ENCODE results near the gene SARS2.
A peak's percentile ranks its signal among the peaks of the same experiment; 100 is the strongest.

SARS2 gene

GRCh38 chr19:38917921-38918491 is 12.6 kb downstream of the SARS2 start:
- peak; percentile 42 for DNase-seq (ENCODE audit: low read depth)

- no peak for DNase-seq (ENCODE audit: low read depth)
Observed at GRCh38 chr19:38917516-38917915, 13.0 kb downstream of the SARS2 start.

- DNase-seq (ENCODE audit: low read depth) = no peak
Observed at GRCh38 chr19:38915329-38916321, 14.9 kb downstream of the SARS2 start.

DNA sequence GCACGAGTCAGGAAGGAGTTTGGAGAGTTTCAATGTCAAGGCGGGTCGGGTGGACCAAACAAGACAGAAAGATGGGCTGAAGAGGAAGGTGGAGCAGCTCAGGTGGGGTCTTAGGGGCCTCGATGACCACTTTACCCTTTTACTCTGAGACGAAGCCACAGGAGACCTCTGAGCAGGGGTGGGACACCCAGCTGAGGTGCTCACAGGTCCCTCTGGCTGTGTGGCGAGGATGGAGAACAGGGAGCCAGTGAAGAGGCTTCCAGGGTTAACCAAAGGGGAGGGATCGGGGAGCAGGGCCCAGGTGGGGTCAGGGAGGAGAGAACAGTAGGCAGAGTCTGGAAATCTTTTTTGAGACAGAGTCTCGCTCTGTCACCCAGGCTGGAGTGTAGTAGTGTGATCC is 16.6 kb downstream of the SARS2 start:
- no peak for DNase-seq (ENCODE audit: low read depth)

DNA sequence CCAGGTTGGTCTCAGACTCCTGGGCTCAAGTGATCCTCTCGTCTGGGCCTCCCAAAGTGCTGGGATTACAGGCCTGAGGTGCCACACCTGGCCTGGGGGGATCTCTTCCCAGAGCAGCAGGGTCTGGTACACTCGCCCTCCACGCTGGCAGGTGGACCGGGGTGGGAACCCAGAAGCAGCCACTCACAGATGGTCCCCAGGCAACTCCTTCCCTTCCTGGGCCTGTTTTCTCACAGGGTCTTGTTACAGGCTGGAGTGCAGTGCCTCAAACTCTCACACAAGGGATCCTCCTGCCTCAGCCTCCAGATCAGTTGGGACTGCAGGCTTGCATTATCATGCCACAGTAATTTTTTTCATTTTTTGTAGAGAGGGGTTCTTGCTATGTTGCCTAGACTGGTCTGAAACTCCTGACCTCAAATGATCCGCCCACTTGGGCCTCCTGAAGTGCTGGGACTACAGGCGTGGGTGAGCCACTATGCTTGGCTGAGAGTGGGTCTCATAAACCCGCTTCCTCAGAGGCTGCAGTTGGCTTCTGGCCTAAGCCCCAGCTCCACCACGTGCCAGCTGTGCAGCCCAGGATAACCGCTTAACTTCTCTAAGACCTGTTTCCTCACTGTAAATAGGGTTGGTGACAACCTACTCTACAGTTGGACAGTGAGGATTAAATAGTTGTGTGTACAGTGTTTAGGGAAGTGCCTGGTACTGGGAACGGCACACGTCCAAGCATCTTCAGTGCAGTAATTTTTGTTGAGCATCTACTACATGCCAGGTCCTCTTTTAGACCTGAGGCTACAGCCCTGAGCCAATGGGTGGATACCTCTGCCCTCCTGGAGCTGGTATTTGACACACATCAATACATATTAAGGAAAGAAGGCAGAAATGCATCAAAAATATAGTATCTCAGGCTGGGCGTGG is 17.7 kb downstream of the SARS2 start:
- DNase-seq (ENCODE audit: low read depth) = peak; percentile 13

DNA sequence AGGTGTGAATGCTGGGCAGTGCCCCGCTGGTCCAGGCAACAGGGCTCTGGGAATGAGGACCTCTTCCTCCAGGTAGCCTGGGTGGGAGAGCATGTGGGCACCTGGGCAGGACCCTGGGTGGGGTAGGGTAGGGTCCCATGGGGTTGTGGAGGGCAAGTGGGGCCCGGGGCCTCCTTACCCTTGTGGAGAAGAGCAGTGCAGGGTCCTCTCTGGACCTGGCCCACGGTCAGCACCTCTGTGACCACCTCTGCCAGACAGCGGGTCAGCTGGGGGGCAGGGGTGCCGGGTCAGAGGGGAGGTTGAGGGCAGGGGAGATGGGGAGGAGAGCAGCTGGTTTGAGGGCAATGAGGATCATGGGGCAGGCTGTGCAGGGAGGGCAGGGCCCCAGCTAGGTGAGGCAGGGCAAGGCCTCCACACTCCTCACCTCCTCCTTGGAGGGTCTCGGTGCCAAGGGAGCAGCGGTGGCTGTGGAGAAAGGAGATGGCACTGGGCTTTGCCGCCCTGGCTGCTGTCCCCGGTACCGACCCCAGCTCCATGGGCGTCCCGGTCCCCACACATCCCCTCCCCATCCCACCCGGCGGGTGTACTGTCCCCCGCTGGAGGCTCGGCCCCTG is 19.1 kb downstream of the SARS2 start:
- no peak for DNase-seq (ENCODE audit: low read depth)

DNA sequence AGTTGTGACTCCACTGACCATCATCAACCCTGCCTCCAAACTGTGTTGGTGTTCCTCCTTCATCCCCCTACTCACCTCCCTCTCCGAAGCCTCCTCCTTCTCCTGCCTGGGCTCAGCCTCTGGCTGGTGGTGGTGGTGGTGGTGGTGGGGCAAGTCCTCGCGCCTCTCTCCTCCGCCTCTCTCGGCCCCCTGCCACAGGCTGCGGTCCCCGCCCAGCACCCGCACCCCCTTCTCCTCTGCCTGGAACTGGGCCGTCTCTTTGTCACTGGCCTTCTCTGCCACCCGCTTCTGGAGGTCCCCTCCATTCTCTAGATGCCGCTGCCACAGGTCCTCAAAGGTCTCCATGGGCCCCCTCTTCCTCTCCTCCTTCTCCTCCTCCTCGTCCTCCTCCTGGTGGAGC is 20.1 kb downstream of the SARS2 start:
- DNase-seq (ENCODE audit: low read depth) = no peak

DNA sequence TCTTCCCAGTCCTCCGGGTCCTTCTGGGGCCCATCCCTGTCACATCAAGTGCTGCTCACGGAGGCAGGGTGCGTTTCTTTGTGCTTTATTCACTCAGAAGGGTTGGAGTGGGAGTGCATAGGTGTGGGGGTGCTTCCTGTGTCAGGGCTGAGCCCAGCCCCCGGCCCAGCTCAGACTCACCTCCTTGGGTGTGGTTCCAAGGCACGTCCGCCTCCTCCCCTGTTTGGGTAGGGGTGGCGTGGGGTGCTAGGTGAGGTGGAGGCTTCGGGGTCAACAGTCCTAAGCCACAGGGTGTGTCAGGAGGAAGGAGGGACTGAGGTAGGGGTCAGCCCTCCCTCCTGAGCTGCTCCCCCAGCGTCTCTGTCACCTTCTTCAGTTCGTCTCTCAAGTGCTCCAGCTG is 21.7 kb downstream of the SARS2 start:
- no peak for DNase-seq (ENCODE audit: low read depth)

DNA sequence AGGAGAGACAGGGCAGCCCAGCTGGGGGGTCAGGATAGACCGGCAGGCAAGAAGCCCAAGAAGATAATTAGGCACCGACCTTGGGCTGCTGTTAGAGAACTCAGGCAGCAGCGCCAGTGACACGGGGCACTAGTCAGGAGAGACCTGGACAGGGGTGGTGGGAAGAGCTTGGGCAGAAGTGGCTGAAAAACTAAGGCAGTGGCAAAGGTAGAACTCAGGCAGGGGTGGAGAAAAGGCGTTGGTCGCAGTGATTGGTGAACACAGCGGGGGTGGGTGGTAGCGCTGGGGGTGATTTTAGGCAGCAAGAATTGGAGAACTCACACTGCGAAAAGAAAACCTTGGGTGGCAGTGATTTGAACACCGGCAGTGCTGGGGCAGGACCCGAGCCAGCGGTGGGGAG is 22.9 kb downstream of the SARS2 start:
- no peak for DNase-seq (ENCODE audit: low read depth)

- no peak for DNase-seq (ENCODE audit: low read depth)
Observed at GRCh38 chr19:38907227-38907626, 23.3 kb downstream of the SARS2 start.

DNA sequence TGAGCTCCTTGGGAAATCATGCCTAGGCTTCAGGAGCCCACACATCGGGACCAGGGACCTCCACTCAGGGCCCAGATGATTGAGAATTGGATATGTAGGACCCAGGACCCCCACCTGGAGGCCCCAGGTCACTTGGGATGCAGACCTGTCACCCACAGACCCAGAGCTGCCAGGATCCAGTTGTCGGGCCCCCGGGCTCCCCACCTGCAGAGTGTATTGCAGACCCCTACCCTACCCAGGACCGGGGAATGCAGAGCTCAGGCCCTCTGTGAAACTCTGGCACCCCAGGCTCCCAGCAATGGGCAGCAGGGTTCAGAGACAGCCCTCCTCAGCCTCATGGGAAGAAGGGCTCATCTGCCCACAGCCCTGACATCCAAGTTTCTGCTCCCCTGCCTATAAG is 24.9 kb downstream of the SARS2 start:
- DNase-seq (ENCODE audit: low read depth) = no peak

DNA sequence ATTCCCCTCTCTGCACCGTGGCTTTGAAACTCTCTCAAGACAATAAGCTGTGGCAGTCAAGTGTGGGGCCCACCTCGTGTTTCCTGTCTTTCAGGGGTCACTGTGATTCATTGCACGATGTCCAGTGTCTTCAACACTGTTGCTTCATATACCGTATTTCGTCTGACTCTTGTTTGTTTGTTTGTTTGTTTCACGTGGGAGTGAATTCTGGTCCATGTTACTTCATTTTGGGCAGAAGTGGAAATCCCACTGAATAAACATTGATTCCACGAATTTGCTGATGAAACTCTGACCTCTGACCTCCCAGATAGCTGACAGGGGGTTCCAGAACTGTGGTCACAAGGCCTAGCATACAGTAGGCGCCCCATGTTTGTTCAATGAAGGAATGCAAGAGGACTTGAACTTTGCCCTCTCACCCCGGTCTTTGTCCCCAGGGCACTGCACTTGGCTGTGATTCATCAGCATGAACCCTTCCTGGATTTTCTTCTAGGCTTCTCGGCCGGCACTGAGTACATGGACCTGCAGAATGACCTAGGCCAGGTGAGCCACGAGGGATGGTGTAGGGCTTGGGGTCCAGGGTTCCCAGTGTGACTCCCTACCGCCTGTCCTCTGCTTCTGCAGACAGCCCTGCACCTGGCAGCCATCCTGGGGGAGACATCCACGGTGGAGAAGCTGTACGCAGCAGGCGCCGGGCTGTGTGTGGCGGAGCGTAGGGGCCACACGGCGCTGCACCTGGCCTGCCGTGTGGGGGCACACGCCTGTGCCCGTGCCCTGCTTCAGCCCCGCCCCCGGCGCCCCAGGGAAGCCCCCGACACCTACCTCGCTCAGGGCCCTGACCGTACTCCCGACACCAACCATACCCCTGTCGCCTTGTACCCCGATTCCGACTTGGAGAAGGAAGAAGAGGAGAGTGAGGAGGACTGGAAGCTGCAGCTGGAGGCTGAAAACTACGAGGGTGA is 25.7 kb downstream of the SARS2 start:
- no peak for DNase-seq (ENCODE audit: low read depth)

GRCh38 chr19:38901683-38902082 is 28.9 kb downstream of the SARS2 start:
- no peak for DNase-seq (ENCODE audit: low read depth)

DNA sequence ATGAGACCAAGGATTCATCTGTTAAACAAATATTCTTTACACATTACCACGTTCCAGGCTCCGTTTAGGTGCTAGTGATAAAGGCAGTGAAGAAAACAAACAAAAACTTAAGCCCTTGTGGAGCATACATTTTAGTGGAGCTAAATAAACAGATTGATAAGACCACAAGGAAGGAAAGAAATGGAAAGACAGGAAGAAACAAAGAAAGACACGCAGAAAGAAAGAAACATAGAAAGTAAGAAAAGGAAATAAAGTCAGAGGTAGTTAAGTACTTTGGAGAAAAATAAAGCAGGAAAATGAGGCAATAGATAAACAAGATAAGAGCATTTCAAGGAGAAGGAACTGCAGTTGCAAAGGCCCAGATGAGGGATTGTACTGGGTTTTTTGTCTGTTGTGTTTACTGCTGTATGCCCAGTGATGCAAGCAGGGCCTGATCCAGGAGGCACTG is 29.8 kb downstream of the SARS2 start:
- peak; percentile 60 for DNase-seq (ENCODE audit: low read depth)

DNA sequence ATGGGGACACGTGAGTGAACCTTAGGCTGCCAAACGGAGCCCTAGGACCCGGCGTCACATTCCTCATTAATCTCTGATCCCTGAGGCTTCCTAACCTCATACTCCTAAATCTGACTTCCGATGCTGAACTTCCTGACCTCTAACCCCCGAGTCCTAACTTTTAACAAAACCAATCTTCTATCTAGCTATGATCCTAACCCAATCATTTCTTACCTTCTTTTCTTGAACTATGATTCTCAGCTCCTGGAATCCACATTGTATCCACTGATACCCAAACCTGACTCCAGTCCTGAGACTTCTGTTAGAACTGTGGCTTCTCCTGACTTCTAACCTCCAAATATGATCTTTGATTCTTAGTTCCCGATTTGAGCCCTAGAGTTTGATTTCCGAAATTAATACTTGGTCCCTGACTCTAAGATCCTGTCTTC is 30.3 kb downstream of the SARS2 start:
- DNase-seq (ENCODE audit: low read depth) = no peak

GRCh38 chr19:38899447-38900201 is 30.9 kb downstream of the SARS2 start, which contains the start of the genes NFKBIB and SIRT2:
NFKBIB (plus strand) TSS chr19:38899969; CDS start chr19:38900033, 64 bp downstream.
SIRT2 (minus strand) TSS chr19:38899618; CDS start chr19:38899521, 97 bp downstream.
- peak; percentile 99 for DNase-seq (ENCODE audit: low read depth)

DNA sequence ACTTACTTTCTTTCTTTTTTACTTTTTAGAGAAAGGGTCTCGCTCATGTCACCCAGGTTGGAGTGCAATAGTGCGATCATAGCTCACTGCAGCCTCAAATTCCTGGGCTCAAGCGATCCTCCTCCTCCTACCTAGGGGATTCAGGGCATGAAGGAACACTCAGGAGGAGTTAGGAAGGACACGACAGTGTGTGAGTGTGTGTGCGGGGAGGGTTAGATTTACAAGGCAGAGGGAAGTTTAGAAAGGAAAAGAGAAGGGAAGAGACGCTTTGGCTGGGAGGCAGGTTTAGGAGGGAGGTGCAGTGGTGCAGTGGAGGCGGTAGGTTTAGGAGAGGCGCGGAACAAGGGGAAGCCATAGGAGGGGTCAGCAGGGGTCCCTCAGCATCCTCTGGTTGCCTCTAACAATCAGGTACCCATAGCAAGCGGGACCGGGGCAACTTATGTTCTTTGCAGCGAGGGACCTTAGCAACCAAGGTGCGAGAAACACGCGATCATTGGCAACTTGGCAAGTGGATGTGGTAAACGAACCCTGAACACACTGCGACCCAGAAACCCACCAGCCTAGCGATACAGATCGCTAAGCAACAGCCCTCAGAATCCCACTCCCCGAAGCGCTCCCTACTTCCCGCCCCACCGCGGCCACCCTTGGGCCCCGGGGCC is 31.6 kb downstream of the SARS2 start:
- peak; percentile 20 for DNase-seq (ENCODE audit: low read depth)

DNA sequence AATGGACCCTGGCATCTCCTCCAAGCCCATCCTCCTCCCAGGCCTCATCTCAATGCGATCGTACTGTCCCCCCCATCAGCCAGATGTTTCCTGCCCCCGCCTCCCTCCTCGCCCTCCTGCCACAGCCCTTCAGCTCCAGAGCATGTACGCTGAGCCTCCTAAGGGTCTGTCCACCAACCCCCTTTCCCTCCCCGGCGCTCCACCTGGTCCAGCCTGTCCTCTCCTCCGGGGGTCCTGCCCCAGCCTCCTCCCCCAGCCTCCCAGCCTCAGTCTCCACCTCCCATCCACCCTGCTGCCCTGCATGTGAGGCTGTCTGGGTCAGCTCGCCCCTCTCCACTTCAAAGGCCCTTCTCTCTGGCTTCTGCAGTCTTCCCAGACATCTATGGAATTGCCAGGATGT is 35.6 kb downstream of the SARS2 start:
- no peak for DNase-seq (ENCODE audit: low read depth)

GRCh38 chr19:38893341-38893771 is 37.2 kb downstream of the SARS2 start:
- DNase-seq (ENCODE audit: low read depth) = no peak
